KMS-11 (cell line): ENCODE measurements around the gene BRCC3.

ENCODE experiments used
- H2AFZ ChIP-seq: fragments of 200-600 bp; sonication (generic); 2 replicates; pipeline ENCODE4 v1.6.1; 2016; ENCODE audit warnings: antibody characterized with exemption, mixed run types, low read depth
- H3K27ac ChIP-seq: fragments of 200-600 bp; sonication (generic); 2 replicates; pipeline ENCODE4 v1.6.1; 2016; ENCODE audit warnings: mild to moderate bottlenecking, mixed run types
- H3K27me3 ChIP-seq: fragments of 200-600 bp; sonication (generic); 2 replicates; pipeline ENCODE4 v1.6.1; 2017; ENCODE audit warnings: mild to moderate bottlenecking, low read depth, mixed run types, moderate library complexity; ENCODE audit not compliant: insufficient read depth
- H3K36me3 ChIP-seq: fragments of 200-600 bp; sonication (generic); 2 replicates; pipeline ENCODE4 v1.6.1; 2017; ENCODE audit warnings: mild to moderate bottlenecking, mixed run types; ENCODE audit not compliant: insufficient read depth
- H3K4me1 ChIP-seq: fragments of 200-600 bp; sonication (generic); 2 replicates; pipeline ENCODE4 v1.6.1; 2016; ENCODE audit warnings: mild to moderate bottlenecking, low read depth, mixed run types; ENCODE audit not compliant: poor library complexity, severe bottlenecking
- H3K4me2 ChIP-seq: fragments of 200-600 bp; sonication (generic); 2 replicates; pipeline ENCODE4 v1.7.0; 2016; ENCODE audit warnings: mild to moderate bottlenecking, mixed run types
- H3K4me3 ChIP-seq: fragments of 200-600 bp; sonication (generic); IDR thresholded peaks from 2 replicates; pipeline ENCODE4 v1.6.1; 2017; ENCODE audit warnings: low read depth, low read length, mixed read lengths; ENCODE audit not compliant: insufficient read depth
- H3K79me2 ChIP-seq: fragments of 200-600 bp; sonication (generic); 2 replicates; pipeline ENCODE4 v1.6.1; 2016; ENCODE audit warnings: low read depth, mixed run types; ENCODE audit not compliant: insufficient read depth
- H3K9ac ChIP-seq: fragments of 200-600 bp; sonication (generic); 2 replicates; pipeline ENCODE4 v1.6.1; 2016; ENCODE audit warnings: mild to moderate bottlenecking, mixed run types
- H4K20me1 ChIP-seq: fragments of 200-600 bp; sonication (generic); 2 replicates; pipeline ENCODE4 v1.6.1; 2016; ENCODE audit warnings: mild to moderate bottlenecking, mixed run types; ENCODE audit not compliant: insufficient read depth
- CTCF ChIP-seq: fragments of 200-600 bp; sonication (generic); conservative IDR thresholded peaks from 2 replicates; pipeline ENCODE4 v1.6.1; 2017; ENCODE audit warnings: low read depth, mild to moderate bottlenecking, antibody characterized with exemption, low read length, moderate library complexity, mixed read lengths

The BRCC3 gene

GRCh38 chrX:155031657-155032056 lies 39.7 kb upstream of the BRCC3 start:
- H3K27ac ChIP-seq = no peak overlapping the region
- peaks cover 18% of the 10 kb centered on the region for H3K79me2 ChIP-seq
- no peak overlapping the region for H2AFZ ChIP-seq
- no peak overlapping the region for H3K4me2 ChIP-seq
- H3K9ac ChIP-seq = no peak overlapping the region
- no peaks in the 10 kb centered on the region for H3K27me3 ChIP-seq
- H4K20me1 ChIP-seq = no peaks in the 10 kb centered on the region
- no peak for TF ChIP-seq CTCF
- H3K4me3 ChIP-seq = no peak overlapping the region
- H3K36me3 ChIP-seq = no peaks in the 10 kb centered on the region
- peaks cover 23% of the 10 kb centered on the region for H3K4me1 ChIP-seq

- Histone ChIP-seq H3K79me2 (peaks cover 7% of the 10 kb centered on the region; the same call in 1 of the 2 replicates), H3K27ac (no peak overlapping the region), H4K20me1 (no peaks in the 10 kb centered on the region), H3K27me3 (no peaks in the 10 kb centered on the region), H3K4me2 (no peak overlapping the region), H3K4me3 (no peak overlapping the region), H3K9ac (no peak overlapping the region), H2AFZ (no peak overlapping the region), H3K4me1 (peaks cover 7% of the 10 kb centered on the region), H3K36me3 (no peaks in the 10 kb centered on the region)
- TF ChIP-seq CTCF = no peak
Observed at GRCh38 chrX:155035688-155036087, 35.6 kb upstream of the BRCC3 start.

GRCh38 chrX:155046129-155046810 lies 25.0 kb upstream of the BRCC3 start:
- Histone ChIP-seq H3K79me2 (no peaks in the 10 kb centered on the region), H3K4me1 (no peaks in the 10 kb centered on the region)
- no peak for TF ChIP-seq CTCF

GRCh38 chrX:155046811-155047528 lies 24.3 kb upstream of the BRCC3 start:
- no peak overlapping the region for H3K4me3 ChIP-seq
- H3K4me2 ChIP-seq = no peak overlapping the region
- H3K27me3 ChIP-seq = no peaks in the 10 kb centered on the region
- no peak overlapping the region for H3K9ac ChIP-seq
- TF ChIP-seq CTCF = no peak
- no peak overlapping the region for H3K27ac ChIP-seq
- H3K36me3 ChIP-seq = no peaks in the 10 kb centered on the region
- no peak overlapping the region for H2AFZ ChIP-seq
- H4K20me1 ChIP-seq = no peaks in the 10 kb centered on the region
- no peaks in the 10 kb centered on the region for H3K79me2 ChIP-seq
- no peaks in the 10 kb centered on the region for H3K4me1 ChIP-seq

More at GRCh38 chrX:155046129-155046810, 25.0 kb upstream of the BRCC3 start:
- H3K27ac ChIP-seq = no peak overlapping the region
- H3K9ac ChIP-seq = no peak overlapping the region
- no peaks in the 10 kb centered on the region for H3K36me3 ChIP-seq
- H4K20me1 ChIP-seq = no peaks in the 10 kb centered on the region
- no peak overlapping the region for H2AFZ ChIP-seq
- H3K27me3 ChIP-seq = no peaks in the 10 kb centered on the region
- H3K4me3 ChIP-seq = no peak overlapping the region
- H3K4me2 ChIP-seq = no peak overlapping the region
